T follicular helper cell (primary cell): ENCODE measurements around the gene PVR.
"Not testable (repeated sequence)": the region's sequence is repeated elsewhere in the genome, so short reads cannot be mapped to it uniquely, and the experiment has no call there.

Experiments used
- DNase-seq: peaks from one replicate; pipeline ENCODE4 v3.0.0-alpha.2; 2020; ENCODE audit warnings: low read depth

Gene PVR

DNA sequence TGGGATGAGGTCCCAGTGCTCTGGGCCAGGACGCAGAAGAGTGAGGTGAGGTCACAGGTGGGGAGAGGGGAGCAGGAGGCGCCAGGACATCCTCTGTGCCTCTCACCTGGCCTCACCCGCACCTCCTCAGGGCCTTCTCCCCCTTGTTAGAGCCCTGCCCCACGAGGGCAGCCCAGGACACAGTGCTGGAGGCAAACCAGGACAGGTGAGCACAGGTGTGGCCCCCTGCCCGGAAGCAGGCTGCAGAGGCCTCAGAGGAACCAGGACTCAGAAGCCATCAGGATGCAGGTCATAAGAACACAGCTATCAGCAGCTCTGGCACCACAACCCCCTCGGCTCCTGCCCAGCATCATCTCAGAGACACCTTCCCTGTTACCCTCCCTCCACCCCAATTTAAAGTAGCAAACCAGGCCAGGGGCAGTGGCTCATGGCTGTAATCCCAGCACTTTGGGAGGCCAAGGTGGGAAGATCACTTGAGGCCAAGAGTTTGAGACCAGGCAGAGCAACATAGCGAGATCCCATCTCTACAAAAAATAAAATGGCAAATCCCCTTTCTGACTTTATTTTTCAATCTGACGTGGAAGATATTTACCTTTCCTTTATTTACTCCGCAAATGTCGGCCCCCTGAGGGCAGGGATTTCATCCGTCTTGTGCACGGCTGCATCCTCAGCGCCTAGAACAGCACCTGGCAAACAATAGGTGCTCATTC lies 54.9 kb downstream of the PVR start, which contains the start of gene CEACAM16:
TSS of gene CEACAM16 (plus strand) at position 660 of the 710 bp plus-strand sequence. CDS start 2,306 bp downstream, outside the sequence.
- no peak for DNase-seq

DNA sequence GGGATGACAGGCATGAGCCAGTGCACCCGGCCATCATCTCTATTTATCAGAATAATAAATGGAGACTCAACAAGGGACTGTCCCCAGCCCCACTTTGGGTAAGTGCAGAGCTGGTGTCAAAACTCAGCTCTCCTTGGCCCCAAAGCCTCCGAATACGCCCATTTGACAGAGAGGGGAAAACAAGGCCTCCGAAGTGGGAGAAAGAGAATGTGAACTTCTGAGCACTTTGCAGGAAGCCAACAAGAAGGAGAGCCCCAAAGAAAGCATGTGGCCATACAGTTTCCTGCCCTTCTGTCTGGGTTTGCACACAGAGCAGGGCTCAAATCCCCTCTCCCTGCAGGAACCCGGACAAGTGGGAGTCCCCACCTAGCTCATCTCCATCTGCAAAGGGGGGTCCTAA lies 56.8 kb downstream of the PVR start:
- no peak for DNase-seq

DNA sequence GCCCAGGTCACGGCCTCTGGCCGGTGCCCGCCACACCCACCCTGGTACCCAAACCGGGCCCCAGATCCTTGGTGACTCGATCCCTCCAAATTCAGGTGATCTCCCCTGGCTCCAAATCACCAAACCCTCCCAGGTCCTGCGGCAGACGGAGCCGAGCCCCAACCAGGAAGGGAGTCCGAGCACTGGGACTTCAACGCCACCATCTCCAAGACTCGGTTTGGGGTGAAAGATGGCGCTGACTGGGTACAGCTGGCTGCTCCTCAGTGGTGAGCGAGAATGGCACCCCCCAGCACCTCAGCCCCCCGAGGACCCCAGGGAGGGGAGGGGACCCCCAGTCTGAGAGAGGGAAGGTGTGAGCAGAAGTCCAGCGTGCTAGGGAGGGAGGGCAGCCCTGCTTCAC lies 57.5 kb downstream of the PVR start:
- no peak for DNase-seq

DNA sequence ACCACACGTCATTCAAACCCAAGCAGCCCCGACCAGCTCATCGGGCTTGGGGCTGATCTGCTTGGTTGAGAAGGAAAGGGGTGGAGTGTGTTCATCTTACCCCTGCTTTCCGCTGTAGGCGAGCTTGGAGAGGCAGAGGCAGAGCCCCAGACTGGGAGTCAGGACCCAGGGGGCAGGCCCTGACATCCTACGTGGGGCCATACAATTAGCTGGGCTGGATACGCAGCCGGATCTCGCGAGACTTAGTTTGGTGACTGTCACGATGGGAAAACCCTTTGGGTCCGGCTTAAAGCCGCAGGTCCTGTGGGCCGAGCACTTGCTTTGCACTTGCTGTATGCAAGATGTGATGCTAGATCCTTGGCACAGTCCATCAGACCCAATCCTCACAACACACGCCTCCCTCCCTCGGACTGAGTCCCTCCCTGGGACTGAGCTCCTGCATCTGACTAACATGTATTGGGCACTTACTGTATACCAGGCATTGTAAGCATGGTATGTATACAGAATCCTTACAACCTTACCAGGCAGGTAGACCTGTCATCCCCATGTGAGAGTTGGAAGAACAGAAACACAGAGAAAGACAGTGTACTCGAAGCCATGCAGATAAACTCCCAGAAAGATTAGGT lies 59.0 kb downstream of the PVR start:
- DNase-seq: no peak

DNA sequence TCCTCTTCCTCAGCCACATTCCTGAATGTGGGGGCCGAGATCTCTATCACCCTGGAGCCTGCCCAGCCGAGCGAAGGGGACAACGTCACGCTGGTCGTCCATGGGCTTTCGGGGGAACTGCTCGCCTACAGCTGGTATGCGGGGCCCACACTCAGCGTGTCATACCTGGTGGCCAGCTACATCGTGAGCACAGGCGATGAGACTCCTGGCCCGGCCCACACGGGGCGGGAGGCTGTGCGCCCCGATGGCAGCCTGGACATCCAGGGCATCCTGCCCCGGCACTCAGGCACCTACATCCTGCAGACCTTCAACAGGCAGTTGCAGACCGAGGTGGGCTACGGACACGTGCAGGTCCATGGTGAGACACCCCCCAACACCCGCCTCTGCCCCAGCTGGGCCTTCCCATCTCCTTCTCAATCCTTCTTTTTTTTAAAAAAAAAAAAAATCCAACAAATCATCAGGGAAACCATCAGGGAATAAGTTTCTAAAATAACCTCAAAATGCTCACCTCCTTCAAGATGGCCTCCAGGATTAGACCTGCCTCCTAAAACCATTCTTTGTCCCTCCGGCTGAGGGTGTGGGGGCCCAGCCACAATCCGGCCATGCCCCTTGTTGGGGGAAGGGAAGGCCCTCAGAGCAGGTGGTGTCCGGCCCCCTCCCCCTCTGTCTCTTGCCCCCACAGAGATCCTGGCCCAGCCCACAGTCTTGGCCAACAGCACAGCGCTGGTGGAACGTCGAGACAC lies 59.8 kb downstream of the PVR start:
- no peak for DNase-seq

DNA sequence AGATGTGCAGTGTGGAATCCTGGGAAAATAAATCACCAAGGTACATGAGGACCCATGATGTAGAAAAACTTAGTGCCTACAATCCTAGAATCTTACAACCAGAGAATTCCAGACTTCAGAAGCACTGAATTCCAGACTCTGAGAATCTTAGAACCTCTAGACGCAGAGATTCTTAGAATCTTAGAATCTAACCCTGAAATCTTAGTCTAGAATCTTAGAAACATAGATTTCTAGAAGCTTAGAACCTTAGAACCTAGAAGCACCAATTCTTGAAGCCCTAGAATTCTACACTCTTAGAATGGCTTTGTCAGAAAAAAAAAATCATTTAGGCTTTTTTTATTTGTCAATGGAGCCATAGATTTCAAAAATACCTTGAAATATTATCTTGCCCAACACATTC lies 61.3 kb downstream of the PVR start:
- DNase-seq: no peak

DNA sequence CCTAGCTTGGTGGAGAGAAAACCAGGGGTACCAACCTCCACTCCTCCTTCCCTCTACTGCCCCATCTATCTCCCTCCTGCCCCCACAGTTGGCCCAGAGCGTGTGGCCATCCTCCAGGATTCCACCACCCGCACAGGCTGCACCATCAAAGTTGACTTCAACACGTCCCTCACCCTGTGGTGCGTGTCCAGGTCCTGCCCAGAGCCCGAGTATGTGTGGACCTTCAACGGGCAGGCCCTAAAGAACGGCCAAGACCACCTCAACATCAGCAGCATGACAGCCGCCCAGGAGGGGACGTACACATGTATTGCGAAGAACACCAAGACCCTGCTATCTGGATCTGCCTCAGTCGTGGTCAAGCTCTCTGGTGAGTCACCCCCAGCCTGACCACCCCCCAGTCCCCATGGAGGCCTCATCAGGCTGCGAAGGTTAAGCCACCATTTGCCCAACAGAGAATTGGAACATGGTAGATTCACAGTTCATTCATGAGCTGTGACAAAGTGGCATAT lies 61.8 kb downstream of the PVR start:
- no peak for DNase-seq

DNA sequence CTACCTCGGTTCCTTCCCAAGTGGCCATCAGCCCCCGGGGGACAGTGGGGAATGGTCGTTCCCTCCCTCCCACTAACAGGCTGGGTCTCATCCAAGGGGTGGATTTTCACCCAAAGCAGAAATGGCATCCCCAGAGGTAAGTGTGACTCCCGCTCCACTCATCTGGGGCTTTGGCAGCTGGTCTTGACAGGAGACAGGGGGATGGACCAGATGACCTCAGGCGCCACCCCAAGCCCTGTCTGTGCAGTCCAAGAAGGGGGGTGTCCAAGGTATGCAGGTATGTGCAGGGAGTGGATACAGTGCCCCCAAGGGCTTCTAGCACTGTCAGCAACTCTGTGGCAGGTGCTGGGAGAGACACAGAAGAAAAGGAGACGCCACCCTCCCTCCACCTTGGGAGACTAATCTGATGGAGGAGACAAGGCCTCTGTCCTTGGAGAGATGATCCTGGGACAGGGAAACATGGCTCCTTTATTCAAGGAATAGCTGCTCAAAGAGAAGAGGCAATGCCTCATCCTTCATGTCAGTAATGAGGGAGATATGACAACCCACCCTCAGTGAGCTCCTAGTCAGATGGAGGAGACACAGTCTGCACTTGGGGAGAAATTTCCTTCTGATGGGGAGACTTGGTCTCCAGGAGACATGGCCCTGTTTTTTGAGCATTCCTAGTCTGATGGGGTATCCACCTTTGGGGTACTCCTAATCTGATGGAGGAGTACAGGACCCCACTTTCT lies 63.0 kb downstream of the PVR start:
- no peak for DNase-seq

DNA sequence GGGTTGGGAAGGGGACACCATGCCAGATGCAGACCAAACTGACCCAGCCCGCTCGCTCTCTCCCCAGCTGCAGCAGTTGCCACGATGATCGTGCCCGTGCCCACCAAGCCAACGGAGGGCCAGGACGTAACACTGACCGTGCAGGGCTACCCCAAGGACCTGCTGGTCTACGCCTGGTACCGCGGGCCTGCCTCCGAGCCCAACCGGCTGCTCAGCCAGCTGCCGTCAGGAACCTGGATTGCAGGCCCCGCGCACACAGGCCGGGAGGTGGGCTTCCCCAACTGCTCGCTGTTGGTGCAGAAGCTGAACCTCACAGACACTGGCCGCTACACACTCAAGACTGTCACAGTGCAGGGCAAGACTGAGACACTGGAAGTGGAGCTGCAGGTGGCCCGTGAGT lies 64.1 kb downstream of the PVR start:
- no peak for DNase-seq

DNA sequence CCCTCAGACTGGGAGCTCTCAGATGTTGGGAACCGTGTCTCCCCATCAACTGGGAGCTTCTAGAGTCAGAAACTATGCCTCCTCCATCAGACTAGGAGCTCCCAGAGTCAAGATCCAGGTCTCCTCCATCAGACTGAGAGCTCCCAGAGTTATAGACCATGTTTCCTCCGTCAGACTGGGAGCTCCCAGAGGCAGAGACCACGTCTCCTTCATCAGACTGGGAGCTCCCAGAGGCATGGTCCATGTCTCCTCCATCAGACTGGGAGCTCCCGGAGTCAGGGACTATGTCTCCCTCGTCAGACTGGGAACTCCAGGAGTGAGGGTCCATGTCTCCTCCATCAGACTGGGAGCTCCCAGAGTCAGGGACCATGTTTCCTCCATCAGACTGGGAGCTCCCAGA lies 65.2 kb downstream of the PVR start:
- no peak for DNase-seq

DNA sequence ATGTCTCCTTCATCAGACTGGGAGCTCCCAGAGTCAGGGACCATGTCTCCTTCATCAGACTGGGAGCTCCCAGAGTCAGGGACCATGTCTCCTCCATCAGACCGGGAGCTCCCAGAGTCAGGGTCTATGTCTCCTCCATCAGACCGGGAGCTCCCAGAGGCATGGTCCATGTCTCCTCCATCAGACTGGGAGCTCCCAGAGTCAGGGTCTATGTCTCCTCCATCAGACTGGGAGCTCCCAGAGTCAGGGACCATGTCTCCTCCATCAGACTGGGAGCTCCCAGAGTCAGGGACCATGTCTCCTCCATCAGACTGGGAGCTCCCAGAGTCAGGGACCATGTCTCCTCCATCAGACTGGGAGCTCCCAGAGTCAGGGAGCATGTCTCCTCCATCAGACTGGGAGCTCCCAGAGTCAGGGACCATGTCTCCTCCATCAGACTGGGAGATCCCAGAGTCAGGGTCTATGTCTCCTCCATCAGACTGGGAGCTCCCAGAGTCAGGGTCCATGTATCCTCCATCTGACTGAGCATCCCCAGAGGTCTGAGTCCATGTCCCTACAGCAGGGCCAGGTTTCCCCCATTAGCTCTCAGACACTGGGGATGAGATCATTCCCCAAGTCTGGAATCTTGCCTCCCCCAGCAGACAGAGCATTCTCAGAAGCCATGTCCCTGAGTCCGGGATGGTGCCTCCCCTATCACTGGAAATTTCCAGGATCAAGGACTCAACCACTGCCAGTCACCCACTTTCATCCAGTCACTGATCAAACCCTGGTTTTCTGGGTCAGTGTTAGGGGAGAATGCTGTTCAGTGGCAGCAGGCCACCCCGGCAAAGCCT lies 65.9 kb downstream of the PVR start:
- not testable (repeated sequence) for DNase-seq

DNA sequence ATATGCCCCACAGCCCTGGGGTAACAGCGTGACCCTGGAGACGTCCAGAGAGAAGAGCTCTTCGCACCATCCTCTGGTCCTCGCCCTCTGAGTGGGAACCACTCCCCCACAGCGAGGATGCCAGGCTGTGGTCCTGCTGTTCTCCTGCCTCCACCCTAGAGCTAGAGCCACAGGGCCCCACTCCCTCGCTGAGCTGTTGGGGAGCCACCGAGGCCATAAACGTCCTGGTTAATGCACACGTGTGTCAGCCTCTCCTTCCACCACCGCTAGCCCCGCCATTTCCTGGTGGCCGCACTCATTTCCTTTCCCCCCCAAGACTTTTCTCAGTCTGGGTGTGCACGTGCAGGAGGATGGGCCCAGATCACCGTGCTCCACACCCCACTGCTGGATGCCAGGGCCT lies 66.8 kb downstream of the PVR start:
- DNase-seq: no peak

DNA sequence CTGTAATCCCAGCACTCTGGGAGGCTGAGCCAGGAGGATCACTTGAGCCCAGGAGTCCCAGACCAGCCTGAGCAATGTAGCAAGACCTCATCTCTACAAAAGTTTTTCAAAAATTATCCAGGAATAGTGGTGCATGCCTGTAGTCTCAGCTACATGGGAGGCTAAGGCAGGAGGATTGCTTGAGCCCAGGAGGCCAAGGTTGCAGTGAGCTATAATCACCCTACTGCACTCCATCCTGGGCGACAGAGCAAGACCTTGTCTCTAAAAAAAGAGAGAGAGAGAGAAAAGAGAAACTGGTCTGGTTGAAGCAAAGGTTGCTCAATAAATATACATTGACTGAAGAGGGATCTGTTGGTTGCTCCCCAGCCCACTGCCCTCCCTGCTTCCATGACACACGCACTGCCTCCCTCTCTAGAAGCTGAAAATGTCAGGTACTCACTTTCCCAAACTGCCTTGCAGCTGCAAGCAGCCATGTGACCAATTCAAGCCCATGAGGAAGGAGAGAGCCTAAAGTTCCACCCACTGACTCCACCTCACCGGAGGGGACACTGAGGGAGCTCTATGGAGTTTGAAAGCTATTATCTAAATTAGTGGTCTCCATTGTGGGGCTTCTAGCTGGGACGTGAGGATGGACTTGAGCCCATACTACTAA lies 69.3 kb downstream of the PVR start:
- DNase-seq: no peak
